ENCODE results near the gene BPIFB4.

- TF ChIP-seq CTCF (optimal IDR thresholded peaks at IDR 0.05 in 1 of 3, IDR thresholded peaks at IDR 0.05 in 1 of 3, conservative IDR thresholded peaks at IDR 0.05 in 1 of 3; ENCODE audit: extremely low read depth in 1 of 3, insufficient read depth in 2 of 3, low read length in 3 of 3) (no peak), EZH2 (IDR thresholded peaks at IDR 0.05; ENCODE audit: low read length) (no peak)
Observed at GRCh38 chr20:33062825-33063149, 16.7 kb upstream of the BPIFB4 start.
